Peyer's patch (tissue), 4 donors: ENCODE measurements around the gene FOSL1. TPM values are rescaled to one million over a fixed set of nuclear protein-coding genes. Genes with fewer than 3 reads are reported as not detected.
A peak's percentile ranks its signal among the peaks of the same experiment; 100 is the strongest.

Source experiments
- DNase-seq, 3 donors: peaks; one replicate each; pipeline ENCODE4 v3.0.0-alpha.2; 2017 to 2019
- H3K27ac ChIP-seq, 4 donors: fragments of 200-600 bp; sonication (generic); one replicate each; pipeline ENCODE4 v1.5.1; 2016 to 2019
- H3K27me3 ChIP-seq, 2 donors: fragments of 200-600 bp; sonication (generic); one replicate each; pipeline ENCODE4 v1.5.1; 2019
- H3K36me3 ChIP-seq, 3 donors: fragments of 200-600 bp; sonication (generic); one replicate each; pipeline ENCODE4 v1.5.1; 2016 to 2019
- H3K4me1 ChIP-seq, 4 donors: fragments of 200-600 bp; sonication (generic); one replicate each; pipeline ENCODE4 v1.5.1; 2016 to 2019
- H3K4me3 ChIP-seq, 4 donors: fragments of 200-600 bp; sonication (generic); 1 replicate in 3 of 4; 2 replicates in 1 of 4; pipeline ENCODE4 v1.5.1; 2016 to 2019; ENCODE audit warnings: mild to moderate bottlenecking in 1 of 4
- H3K9me3 ChIP-seq, 4 donors: fragments of 200-600 bp; sonication (generic); one replicate each; pipeline ENCODE4 v1.5.1; 2016 to 2019; ENCODE audit warnings: mild to moderate bottlenecking in 1 of 4
- POLR2A ChIP-seq, 2 donors: fragments of 450-650 bp; IDR thresholded peaks; one replicate each; pipeline ENCODE4 v1.5.1; 2017; ENCODE audit warnings: antibody characterized with exemption in 2 of 2, mild to moderate bottlenecking in 2 of 2, moderate library complexity in 2 of 2
- total RNA-seq, 4 donors: library from RNA; depleted of rRNA; stranded (reverse); fragments of >200 nt; gene quantifications; one replicate each; pipeline ENCODE4 v1.1.0, GENCODE V29; 2016
- TF ChIP-seq, protein P1 (sequence below), 6 experiments: fragments of 450-650 bp in 4 of 6; fragments of 200-600 bp in 2 of 6; sonication (generic) in 1 of 6; IDR thresholded peaks; one replicate each; pipeline ENCODE4 v1.5.1; 2017 to 2019; ENCODE audit warnings: antibody characterized with exemption in 6 of 6, mild to moderate bottlenecking in 3 of 6, moderate library complexity in 1 of 6

FOSL1 gene
- total RNA-seq, 4 donors from 2014 or later: 1.5 to 7.4 (median 1.7) TPM; not detected in 1

DNA sequence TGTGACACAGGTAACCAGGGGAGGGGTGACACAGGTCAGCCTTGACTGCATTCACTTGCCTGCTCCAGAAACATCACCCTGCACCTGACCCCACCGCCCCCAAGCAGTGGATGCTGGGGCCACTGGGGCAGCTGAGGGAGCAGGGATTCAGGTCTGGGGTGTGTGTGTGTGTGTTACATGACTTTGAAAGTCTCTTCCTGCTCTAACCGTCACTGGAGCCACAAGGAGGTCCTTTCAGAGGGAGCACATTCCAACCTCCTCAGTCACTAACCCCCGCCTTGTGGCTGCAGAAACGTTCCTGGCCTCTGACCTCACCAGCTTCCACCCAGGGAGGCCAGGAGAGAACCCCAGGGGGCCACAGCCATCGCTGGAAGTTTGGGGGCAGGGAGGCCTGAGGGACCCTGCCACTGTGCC, 2.9 kb upstream of the FOSL1 start:
- no peak for TF ChIP-seq POLR2A (IDR thresholded peaks at IDR 0.05)
- TF ChIP-seq, protein P1, sequence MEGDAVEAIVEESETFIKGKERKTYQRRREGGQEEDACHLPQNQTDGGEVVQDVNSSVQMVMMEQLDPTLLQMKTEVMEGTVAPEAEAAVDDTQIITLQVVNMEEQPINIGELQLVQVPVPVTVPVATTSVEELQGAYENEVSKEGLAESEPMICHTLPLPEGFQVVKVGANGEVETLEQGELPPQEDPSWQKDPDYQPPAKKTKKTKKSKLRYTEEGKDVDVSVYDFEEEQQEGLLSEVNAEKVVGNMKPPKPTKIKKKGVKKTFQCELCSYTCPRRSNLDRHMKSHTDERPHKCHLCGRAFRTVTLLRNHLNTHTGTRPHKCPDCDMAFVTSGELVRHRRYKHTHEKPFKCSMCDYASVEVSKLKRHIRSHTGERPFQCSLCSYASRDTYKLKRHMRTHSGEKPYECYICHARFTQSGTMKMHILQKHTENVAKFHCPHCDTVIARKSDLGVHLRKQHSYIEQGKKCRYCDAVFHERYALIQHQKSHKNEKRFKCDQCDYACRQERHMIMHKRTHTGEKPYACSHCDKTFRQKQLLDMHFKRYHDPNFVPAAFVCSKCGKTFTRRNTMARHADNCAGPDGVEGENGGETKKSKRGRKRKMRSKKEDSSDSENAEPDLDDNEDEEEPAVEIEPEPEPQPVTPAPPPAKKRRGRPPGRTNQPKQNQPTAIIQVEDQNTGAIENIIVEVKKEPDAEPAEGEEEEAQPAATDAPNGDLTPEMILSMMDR (IDR thresholded peaks at IDR 0.05): no peak
- no peak overlapping the region for H3K4me3 ChIP-seq
- H3K4me1 ChIP-seq: peaks cover 10 to 22% (median 15%) of the 10 kb centered on the region in 4 donors
- no peak for DNase-seq
- H3K27ac ChIP-seq: no peak overlapping the region
- peaks cover 0 to 5% of the 10 kb centered on the region in 2 donors for H3K27me3 ChIP-seq
- no peaks in the 10 kb centered on the region for H3K9me3 ChIP-seq
- no peaks in the 10 kb centered on the region for H3K36me3 ChIP-seq

- Histone ChIP-seq H3K9me3 (no peaks in the 10 kb centered on the region), H3K36me3 (no peaks in the 10 kb centered on the region), H3K4me3 (peak overlapping the region in 3 of 4 donors; percentile 41 to 68 (median 57)), H3K27me3 (peaks cover 0 to 5% of the 10 kb centered on the region in 2 donors), H3K4me1 (peaks cover 10 to 22% (median 15%) of the 10 kb centered on the region in 4 donors), H3K27ac (peak overlapping the region in 3 of 4 donors; percentile 46 to 62 (median 59))
- no peak for DNase-seq
- TF ChIP-seq, protein P1 (IDR thresholded peaks at IDR 0.05): no peak
- no peak for TF ChIP-seq POLR2A (IDR thresholded peaks at IDR 0.05)
Observed at GRCh38 chr11:65900899-65901180, 652 bp upstream of the FOSL1 start.

DNA sequence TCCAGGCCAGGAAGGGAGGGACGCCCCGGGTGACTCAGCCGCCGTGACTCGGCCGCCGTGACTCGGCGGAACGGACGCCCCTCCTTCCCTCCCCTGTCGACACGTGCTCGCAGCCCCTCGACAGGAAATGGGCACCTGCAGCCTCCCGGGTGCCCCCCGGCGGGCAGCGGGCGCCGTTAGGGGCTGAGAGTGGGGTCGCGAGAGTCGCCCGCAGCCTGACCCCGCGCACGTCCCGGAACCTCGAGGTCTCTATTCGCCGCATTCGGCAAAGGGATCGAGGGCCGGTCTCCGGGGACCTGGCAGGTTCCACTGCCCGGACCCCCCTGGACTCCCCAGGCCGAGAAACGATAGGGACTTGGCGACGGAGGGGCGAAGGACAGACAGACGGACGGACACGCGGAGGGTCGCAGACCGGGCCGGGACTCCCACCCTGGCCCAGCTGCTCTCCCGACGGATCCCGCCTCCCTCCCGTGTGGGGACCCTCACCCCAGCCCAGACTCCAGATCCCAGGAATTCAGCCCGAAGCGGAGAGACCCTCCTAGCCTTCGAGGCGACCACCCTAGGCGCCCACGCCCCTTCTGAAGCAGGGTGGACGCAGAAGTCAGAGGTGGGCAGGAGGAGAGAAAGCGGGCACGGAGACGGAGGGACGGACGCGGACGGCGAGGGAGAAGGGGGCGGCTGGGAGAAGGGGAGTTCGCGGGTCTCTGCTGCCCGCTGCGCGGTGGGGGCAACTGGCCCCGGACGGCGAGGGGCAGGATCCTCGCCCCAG, 648 bp downstream of the FOSL1 start:
- peaks cover 10 to 22% (median 15%) of the 10 kb centered on the region in 4 donors for H3K4me1 ChIP-seq
- peak overlapping the region; percentile 41 to 68 (median 57) for H3K4me3 ChIP-seq
- peaks cover 0 to 5% of the 10 kb centered on the region in 2 donors for H3K27me3 ChIP-seq
- TF ChIP-seq, protein P1 (IDR thresholded peaks at IDR 0.05): no peak
- TF ChIP-seq POLR2A (IDR thresholded peaks at IDR 0.05): no peak
- no peaks in the 10 kb centered on the region for H3K36me3 ChIP-seq
- peak overlapping the region; percentile 16 to 62 (median 52) for H3K27ac ChIP-seq
- H3K9me3 ChIP-seq: no peaks in the 10 kb centered on the region
- peak in 2 of 3 donors; percentile 79 for DNase-seq

DNA sequence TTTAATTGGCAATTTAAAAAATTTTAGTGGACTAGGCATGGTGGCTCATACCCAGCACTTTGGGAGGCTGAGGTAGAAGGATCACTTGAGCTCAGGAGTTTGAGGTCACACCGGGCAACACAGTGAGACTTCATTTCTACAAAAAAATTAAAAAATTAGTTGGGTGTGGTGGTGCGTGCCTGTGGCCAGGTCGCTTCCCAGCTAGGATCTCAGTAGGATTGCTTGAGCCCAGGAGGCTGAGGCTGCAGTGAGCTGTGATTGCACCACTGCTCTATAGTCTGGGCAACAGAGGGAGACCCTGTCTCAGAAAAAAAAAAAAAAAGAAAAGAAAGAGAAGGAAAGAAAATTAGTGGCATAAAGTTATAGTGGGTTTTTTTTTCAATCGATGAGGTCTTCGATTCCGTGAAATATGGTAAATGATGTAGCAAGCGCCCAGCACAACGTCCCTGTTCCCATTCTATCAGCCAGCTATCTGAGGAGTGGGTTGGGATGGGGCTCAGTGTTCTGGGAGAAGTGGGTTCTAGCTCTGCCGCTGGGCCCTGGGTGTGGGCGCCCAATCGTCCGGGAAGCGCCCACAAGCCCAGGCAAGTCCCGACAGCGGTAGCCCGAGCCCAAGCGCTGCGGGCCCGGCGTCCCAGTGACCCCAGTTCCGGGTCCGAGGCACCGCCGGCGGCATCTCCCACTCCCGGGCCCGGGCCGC, 1.4 kb downstream of the FOSL1 start:
- Histone ChIP-seq H3K9me3 (no peaks in the 10 kb centered on the region), H3K4me3 (peak overlapping the region; percentile 41 to 68 (median 57)), H3K36me3 (no peaks in the 10 kb centered on the region), H3K27ac (peak overlapping the region in 1 of 4 donors; percentile 59), H3K4me1 (peaks cover 10 to 23% (median 17%) of the 10 kb centered on the region in 4 donors), H3K27me3 (peaks cover 0 to 5% of the 10 kb centered on the region in 2 donors)
- TF ChIP-seq, protein P1 (IDR thresholded peaks at IDR 0.05): no peak
- no peak for TF ChIP-seq POLR2A (IDR thresholded peaks at IDR 0.05)
- DNase-seq: no peak

DNA sequence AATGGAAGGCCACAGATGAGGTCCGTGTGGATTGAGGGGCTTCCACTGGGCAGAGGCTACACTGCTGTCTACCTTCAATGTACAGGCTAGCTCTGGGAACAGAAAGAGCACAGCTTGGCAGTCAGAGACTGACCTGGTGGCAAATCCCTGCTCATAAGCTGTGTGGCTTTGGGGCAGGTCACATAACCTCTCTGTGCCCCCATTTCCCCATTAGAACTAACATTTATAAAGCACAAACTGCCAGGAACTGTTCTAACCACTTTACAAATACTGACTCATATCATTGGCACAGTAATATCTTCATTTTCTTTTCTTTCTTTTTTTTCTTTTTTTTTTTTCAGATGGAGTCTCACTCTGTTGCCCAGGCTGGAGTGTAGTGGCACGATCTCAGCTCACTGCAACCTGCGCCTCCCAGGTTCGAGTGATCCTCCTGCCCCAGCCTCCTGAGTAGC, 3.1 kb downstream of the FOSL1 start:
- DNase-seq: no peak
- no peaks in the 10 kb centered on the region for H3K36me3 ChIP-seq
- H3K4me3 ChIP-seq: no peak overlapping the region
- H3K27me3 ChIP-seq: peaks cover 0 to 5% of the 10 kb centered on the region in 2 donors
- TF ChIP-seq POLR2A (IDR thresholded peaks at IDR 0.05): no peak
- TF ChIP-seq, protein P1 (IDR thresholded peaks at IDR 0.05): no peak
- peaks cover 10 to 38% (median 30%) of the 10 kb centered on the region in 4 donors for H3K4me1 ChIP-seq
- no peak overlapping the region for H3K27ac ChIP-seq
- no peaks in the 10 kb centered on the region for H3K9me3 ChIP-seq
